ENCODE results near the gene GPR176. TPM values are rescaled to one million over a fixed set of nuclear protein-coding genes. Genes with fewer than 3 reads are reported as not detected.

GPR176 gene
- total and polyA plus RNA-seq, 7 experiments from 2014 or later = 0.07 TPM; not detected in 6

Other genes starting within 250 kb of the GPR176 start
- under 1 TPM in 4 of 5 experiments, not detected in 1; 0.14 to 0.51 (median 0.35) TPM for gene FSIP1, start 137.4 kb downstream of the GPR176 start, total RNA-seq
- under 1 TPM; 0.24 to 0.27 TPM for gene FSIP1, start 137.4 kb downstream of the GPR176 start, polyA plus RNA-seq
- 10 to 100 TPM; 14.9 to 34.7 (median 15.5) TPM for gene EIF2AK4, start 13.8 kb upstream of the GPR176 start, total RNA-seq
- gene EIF2AK4, start 13.8 kb upstream of the GPR176 start, polyA plus RNA-seq = 10 to 100 TPM; 12.7 to 21.1 TPM
- 100 to 1,000 TPM in 4 of 5 experiments, 10 to 100 TPM in 1; 92.1 to 157 (median 111) TPM for gene SRP14, start 118.9 kb upstream of the GPR176 start, total RNA-seq
- gene SRP14, start 118.9 kb upstream of the GPR176 start, polyA plus RNA-seq = 100 to 1,000 TPM; 787 to 963 TPM
- gene BMF, start 188.6 kb upstream of the GPR176 start, total RNA-seq = 10 to 100 TPM in 4 of 5 experiments, 1 to 10 TPM in 1; 7.7 to 31.1 (median 19.6) TPM
- gene BMF, start 188.6 kb upstream of the GPR176 start, polyA plus RNA-seq = 1 to 10 TPM; 1.5 to 2.9 TPM
- 10 to 100 TPM in 1 of 5 experiments, 1 to 10 TPM in 2, under 1 TPM in 2; 0.41 to 55.7 (median 1.2) TPM for gene BUB1B, start 240.8 kb upstream of the GPR176 start, total RNA-seq
- gene BUB1B, start 240.8 kb upstream of the GPR176 start, polyA plus RNA-seq = not detected

All from naive thymus-derived CD4-positive, alpha-beta T cell (primary cell).